Embryonic facial prominence (tissue), 1 donor: ENCODE data around the gene OR4C11.

Experiments used
- DNase-seq: peaks from one replicate; pipeline ENCODE4 v3.0.0-alpha.2; 2016; ENCODE audit errors: extremely low spot score

OR4C11 gene, protein sequence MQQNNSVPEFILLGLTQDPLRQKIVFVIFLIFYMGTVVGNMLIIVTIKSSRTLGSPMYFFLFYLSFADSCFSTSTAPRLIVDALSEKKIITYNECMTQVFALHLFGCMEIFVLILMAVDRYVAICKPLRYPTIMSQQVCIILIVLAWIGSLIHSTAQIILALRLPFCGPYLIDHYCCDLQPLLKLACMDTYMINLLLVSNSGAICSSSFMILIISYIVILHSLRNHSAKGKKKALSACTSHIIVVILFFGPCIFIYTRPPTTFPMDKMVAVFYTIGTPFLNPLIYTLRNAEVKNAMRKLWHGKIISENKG

DNA sequence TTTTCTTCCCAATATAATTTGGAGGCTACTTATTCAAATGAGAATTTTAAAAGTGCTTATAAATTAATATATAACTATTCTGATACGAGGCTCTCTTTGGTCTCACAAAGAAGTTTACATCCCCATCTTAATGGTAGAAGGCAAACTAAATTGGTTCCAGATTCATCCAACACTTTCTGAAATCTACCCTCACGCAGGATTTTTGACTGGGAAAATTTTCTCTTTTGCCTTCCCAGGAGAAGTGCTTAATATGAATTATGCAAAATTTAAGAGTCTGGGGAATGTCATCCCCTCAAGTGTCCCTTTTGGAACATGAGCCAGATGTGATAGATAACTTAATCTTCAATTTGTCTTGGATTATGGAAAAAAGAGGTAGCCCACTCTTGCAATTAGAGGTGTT, at the start of gene OR4C11:
Gene OR4C11, minus strand, starts transcription at position 101 of the 400 bp plus-strand sequence. CDS start 3,272 bp downstream, outside the sequence.
- no peak for DNase-seq

GRCh38 chr11:55655096-55655495, 47.7 kb upstream of the OR4C11 start:
- DNase-seq: no peak

DNA sequence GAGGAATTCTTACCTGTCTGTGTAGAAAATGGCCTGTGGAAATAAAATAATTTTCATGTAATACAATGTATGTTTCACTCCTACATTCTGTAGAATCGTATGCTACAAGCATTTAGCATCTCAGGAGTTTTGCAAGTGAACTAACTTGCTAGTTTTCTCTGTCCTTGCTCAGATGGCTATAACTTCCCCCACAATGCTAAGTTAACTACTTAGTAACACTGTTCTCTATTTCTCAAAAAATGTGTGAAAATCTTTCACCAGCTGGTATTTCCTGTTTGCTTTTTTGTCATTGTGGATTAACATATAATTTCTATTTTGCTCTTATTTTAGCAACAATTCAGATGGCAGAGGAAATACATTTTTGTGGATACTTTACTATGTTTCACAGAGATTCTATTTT, 45.1 kb upstream of the OR4C11 start:
- DNase-seq: no peak

DNA sequence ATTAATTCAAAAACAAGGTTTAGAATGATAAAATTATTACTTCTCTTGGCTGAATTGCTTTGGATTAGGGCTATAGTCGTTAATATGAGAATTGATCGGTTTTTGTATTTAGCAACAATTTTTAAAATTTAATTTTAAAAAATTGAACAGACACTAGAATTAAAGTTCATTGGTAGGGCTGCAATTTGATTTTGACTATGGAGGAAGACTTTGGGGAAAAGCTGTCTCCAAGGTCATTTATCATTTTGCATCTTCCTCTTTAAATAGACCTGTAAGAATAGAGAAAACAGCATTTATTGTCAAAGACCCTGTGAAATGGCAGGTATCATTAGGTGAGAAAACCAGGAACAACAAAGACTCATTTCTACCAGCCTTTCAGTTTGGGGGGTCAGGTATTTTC, 40.6 kb upstream of the OR4C11 start, which contains the start of gene OR4S2:
Gene OR4S2, plus strand, starts transcription at position 301 of the 400 bp plus-strand sequence. CDS start 2,577 bp downstream, outside the sequence.
- no peak for DNase-seq

DNA sequence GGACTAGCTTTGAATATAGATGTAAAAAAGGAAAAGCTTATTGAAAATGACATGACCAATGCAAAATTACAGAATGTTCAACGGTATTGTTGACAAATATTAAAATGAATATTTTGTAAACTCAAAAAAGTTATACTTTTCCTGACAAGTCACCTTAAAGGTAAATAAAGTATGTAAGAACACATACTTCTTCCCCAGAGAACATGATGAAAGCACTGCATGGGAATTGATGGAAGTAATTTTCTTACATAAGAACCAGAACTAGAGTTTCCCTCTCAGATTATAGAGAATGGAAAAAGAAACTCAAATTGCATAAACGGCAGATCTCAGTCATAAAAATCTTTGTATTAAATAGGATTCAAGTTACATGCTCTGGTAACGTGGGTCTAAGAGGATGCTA, 27.4 kb upstream of the OR4C11 start, which contains the start of gene OR4P4:
Gene OR4P4, plus strand, starts transcription at position 301 of the 400 bp plus-strand sequence.
- DNase-seq: no peak

DNA sequence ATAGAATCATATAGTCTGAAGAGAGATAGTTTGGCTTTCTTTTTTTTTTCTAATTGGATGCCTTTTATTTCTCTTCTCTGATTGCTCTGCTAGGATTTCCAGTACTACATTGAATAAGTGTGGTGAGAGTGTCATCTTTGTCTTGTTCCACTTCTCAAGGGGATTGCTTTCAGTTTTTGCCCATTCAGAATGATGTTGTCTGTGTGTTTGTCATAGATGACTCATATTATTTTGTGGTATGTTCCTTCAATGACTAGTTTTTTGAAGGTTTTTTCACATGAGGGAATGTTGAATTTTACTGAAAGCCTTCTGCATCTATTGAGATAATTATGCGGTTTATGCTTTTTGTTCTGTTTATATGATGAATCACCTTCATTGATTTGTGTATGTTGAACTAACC, 17.1 kb upstream of the OR4C11 start:
- no peak for DNase-seq

DNA sequence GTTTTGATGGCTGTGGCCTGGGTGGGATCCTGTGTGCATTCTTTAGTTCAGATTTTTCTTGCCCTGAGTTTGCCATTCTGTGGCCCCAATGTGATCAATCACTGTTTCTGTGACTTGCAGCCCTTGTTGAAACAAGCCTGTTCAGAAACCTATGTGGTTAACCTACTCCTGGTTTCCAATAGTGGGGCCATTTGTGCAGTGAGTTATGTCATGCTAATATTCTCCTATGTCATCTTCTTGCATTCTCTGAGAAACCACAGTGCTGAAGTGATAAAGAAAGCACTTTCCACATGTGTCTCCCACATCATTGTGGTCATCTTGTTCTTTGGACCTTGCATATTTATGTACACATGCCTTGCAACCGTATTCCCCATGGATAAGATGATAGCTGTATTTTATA, 34.9 kb downstream of the OR4C11 start:
- no peak for DNase-seq

- DNase-seq: no peak
Measured at GRCh38 chr11:55571828-55572227, 35.6 kb downstream of the OR4C11 start, which contains the start of gene OR4C16. Gene OR4C16 (plus strand): TSS chr11:55572128. CDS start chr11:55572128, 0 bp downstream.

- no peak for DNase-seq
Measured at GRCh38 chr11:55554169-55554568, 53.3 kb downstream of the OR4C11 start, which contains the start of gene OR4C15. Gene OR4C15 (plus strand): TSS chr11:55554469. CDS start chr11:55554469, 0 bp downstream.
